ENCODE results near the gene MYT1.

Gene MYT1

DNA sequence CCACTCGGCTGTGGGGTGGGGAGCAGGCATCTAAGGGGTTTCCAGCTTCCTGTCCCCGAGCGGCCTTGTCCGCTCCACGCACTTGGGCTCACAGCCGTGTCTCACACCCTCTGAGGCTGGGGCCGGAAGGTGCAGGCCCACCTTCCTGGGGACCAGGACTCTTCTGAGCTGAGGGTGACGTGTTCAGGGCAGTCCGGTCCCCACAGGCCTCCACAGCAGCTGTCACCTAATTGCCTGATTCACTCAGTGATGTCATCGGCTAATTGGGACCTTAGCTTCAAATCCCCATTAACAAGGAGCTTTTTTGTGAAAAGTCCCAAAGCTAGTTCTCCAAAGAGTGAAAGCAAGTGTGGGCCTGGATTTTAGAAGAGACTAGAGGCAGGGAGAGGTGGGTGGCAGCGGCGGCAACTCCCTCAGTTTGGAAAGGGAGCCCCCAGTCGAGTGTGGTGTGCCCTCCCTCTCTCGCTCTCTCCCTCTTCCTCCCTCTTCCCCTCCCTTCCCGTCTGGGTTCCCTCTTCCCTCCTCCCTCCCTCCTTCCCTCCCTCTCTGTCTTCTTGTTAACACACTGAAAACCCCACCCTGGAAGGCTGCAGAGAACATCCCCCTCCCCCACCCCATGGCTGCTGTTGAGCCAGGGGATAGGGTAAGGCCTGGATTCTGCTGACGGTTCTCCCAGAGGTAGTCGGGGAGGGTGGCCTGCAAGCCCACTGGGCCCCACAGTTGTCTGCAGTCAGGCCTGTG is 39.0 kb downstream of the MYT1 start:
- no peaks in the 10 kb centered on the region for H3K27me3 ChIP-seq (ENCODE audit: insufficient read depth, poor library complexity, severe bottlenecking)
- no peak for DNase-seq (ENCODE audit: low read depth in 1 of 2, low spot score in 1 of 2)
- no peak overlapping the region for H3K4me3 ChIP-seq (replicated peaks; ENCODE audit: insufficient read depth, low read length)
- TF ChIP-seq, protein P1, sequence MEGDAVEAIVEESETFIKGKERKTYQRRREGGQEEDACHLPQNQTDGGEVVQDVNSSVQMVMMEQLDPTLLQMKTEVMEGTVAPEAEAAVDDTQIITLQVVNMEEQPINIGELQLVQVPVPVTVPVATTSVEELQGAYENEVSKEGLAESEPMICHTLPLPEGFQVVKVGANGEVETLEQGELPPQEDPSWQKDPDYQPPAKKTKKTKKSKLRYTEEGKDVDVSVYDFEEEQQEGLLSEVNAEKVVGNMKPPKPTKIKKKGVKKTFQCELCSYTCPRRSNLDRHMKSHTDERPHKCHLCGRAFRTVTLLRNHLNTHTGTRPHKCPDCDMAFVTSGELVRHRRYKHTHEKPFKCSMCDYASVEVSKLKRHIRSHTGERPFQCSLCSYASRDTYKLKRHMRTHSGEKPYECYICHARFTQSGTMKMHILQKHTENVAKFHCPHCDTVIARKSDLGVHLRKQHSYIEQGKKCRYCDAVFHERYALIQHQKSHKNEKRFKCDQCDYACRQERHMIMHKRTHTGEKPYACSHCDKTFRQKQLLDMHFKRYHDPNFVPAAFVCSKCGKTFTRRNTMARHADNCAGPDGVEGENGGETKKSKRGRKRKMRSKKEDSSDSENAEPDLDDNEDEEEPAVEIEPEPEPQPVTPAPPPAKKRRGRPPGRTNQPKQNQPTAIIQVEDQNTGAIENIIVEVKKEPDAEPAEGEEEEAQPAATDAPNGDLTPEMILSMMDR (IDR thresholded peaks at IDR 0.05; ENCODE audit: insufficient read depth, low read length), result no peak
- TF ChIP-seq GABPA (IDR thresholded peaks at IDR 0.05; ENCODE audit: low read depth), result no peak
- TF ChIP-seq POLR2AphosphoS5 (IDR thresholded peaks at IDR 0.05; ENCODE audit: low read depth), result no peak
- no peak for TF ChIP-seq REST (IDR thresholded peaks at IDR 0.05; ENCODE audit: insufficient replicate concordance, low read depth)
- TF ChIP-seq SPI1 (IDR thresholded peaks at IDR 0.05; ENCODE audit: borderline replicate concordance, low read depth), result no peak
- H3K27ac ChIP-seq (replicated peaks), result no peak overlapping the region

DNA sequence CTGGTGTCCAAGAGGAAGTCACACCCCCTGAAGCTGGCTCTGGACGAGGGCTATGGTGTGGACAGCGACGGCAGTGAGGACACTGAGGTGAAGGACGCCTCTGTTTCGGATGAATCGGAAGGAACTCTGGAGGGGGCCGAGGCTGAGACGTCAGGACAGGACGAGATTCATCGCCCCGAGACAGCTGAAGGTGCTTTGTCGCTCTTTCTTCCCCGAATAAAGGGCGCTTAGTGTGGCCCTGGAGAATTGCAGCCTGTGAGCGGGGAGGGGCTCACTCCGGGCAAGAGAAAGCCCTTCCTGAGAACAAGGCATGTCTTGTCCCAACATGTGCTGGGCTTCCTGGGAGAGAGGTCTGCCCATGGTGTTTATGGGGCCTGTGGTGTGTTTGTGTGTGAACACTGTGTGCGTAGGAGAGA is 41.4 kb downstream of the MYT1 start:
- DNase-seq (ENCODE audit: low read depth in 1 of 2, low spot score in 1 of 2), result no peak
- Histone ChIP-seq H3K27ac (replicated peaks) (no peak overlapping the region), H3K27me3 (ENCODE audit: insufficient read depth, poor library complexity, severe bottlenecking) (no peaks in the 10 kb centered on the region), H3K4me3 (replicated peaks; ENCODE audit: insufficient read depth, low read length) (no peak overlapping the region)
- TF ChIP-seq, protein P1 (IDR thresholded peaks at IDR 0.05; ENCODE audit: insufficient read depth, low read length), result no peak
- TF ChIP-seq GABPA (IDR thresholded peaks at IDR 0.05; ENCODE audit: low read depth) (no peak), POLR2AphosphoS5 (IDR thresholded peaks at IDR 0.05; ENCODE audit: low read depth) (no peak), SPI1 (IDR thresholded peaks at IDR 0.05; ENCODE audit: borderline replicate concordance, low read depth) (no peak), REST (IDR thresholded peaks at IDR 0.05; ENCODE audit: insufficient replicate concordance, low read depth) (no peak)

DNA sequence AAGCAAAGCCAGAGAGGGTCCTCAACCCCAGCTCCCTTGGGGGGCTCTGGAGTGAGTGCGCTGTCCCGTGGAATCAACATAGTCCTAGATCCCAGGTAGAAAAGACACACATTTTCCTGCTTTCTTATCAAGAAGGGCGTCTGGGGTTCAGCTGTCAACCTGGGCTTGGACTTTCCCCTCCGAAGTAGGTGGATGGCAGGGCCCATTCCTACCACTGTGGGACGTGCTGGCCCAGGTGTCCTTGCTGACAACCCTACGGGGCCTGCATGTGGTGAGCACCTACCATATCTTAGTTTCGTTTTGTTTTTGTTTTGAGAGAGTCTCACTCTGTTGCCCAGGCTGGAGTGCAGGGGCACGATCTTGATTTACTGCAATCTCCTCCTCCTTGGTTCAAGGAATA is 42.4 kb downstream of the MYT1 start:
- no peaks in the 10 kb centered on the region for H3K27me3 ChIP-seq (ENCODE audit: insufficient read depth, poor library complexity, severe bottlenecking)
- H3K27ac ChIP-seq (replicated peaks), result no peak overlapping the region
- no peak for DNase-seq (ENCODE audit: low read depth in 1 of 2, low spot score in 1 of 2)
- no peak overlapping the region for H3K4me3 ChIP-seq (replicated peaks; ENCODE audit: insufficient read depth, low read length)
- TF ChIP-seq REST (IDR thresholded peaks at IDR 0.05; ENCODE audit: insufficient replicate concordance, low read depth), result no peak
- TF ChIP-seq, protein P1 (IDR thresholded peaks at IDR 0.05; ENCODE audit: insufficient read depth, low read length), result no peak
- no peak for TF ChIP-seq GABPA (IDR thresholded peaks at IDR 0.05; ENCODE audit: low read depth)
- TF ChIP-seq POLR2AphosphoS5 (IDR thresholded peaks at IDR 0.05; ENCODE audit: low read depth), result no peak
- TF ChIP-seq SPI1 (IDR thresholded peaks at IDR 0.05; ENCODE audit: borderline replicate concordance, low read depth), result no peak
